Measurements from ENCODE around the gene LRP10. TPM values are rescaled to one million over a fixed set of nuclear protein-coding genes. Genes with fewer than 3 reads are reported as not detected.

LRP10 gene
- total RNA-seq, 1 experiment from 2014 or later = 42.7 TPM

- ChIA-PET RAD21 (ENCODE audit: low non-redundant PET in 1 of 2, low total read pairs in 2 of 2, uncharacterized antibody in 2 of 2, unreplicated experiment in 2 of 2) (interaction anchor here (0.8 to 1.2 kb wide), 2 partner anchors 18 to 29 kb away, joined by 3 to 5 read pairs; no protein-coding TSS in a partner anchor), CTCF (interaction anchor here (0.8 to 3.8 kb wide), 9 partner anchors 9 to 314 kb away, joined by 3 to 51 read pairs (median 6); partner anchors contain the start of gene REM2), POLR2A (interaction anchor here (1.0 to 3.0 kb wide), 5 partner anchors 11 to 220 kb away, joined by 3 to 24 read pairs (median 4); partner anchors contain the start of genes RBM23 and REM2)
- Histone ChIP-seq H2AFZ (ENCODE audit: low read depth, low read length, poor library complexity, severe bottlenecking) (no peak overlapping the region), H3K36me3 (ENCODE audit: control insufficient read depth in 1 of 2, insufficient read depth in 2 of 2, low read length in 2 of 2) (peaks cover 3% of the 10 kb centered on the region in 2 experiments; a peak in 1 of 4 replicates), H3K9ac (ENCODE audit: low read length) (peak overlapping the region; percentile 78), H3K4me1 (ENCODE audit: control insufficient read depth in 1 of 2, insufficient read depth in 2 of 2, low read length in 2 of 2) (peaks cover 14 to 28% of the 10 kb centered on the region in 2 experiments), H3K4me2 (ENCODE audit: low read length) (peak overlapping the region; percentile 82), H3K27me3 (ENCODE audit: insufficient read depth, low read length) (no peaks in the 10 kb centered on the region), H3K4me3 (replicated peaks in 1 of 2; ENCODE audit: low read depth in 1 of 2, low read length in 2 of 2) (peak overlapping the region; percentile 71 to 89), H3K27ac (ENCODE audit: low read depth, low read length) (peak overlapping the region; percentile 98), H3K79me2 (ENCODE audit: insufficient read depth, low read length) (no peaks in the 10 kb centered on the region), H4K20me1 (ENCODE audit: insufficient read depth) (no peaks in the 10 kb centered on the region), H3K9me2 (ENCODE audit: insufficient read depth) (no peaks in the 10 kb centered on the region), H3K9me3 (ENCODE audit: control insufficient read depth in 1 of 2, insufficient read depth in 1 of 2, low read depth in 1 of 2, low read length in 2 of 2) (no peaks in the 10 kb centered on the region)
- TF ChIP-seq EZH2 (IDR thresholded peaks at IDR 0.05) (no peak), SIN3A (IDR thresholded peaks at IDR 0.05; ENCODE audit: low read depth) (peak; percentile 14; the same call in 1 of the 2 replicates), SRF (IDR thresholded peaks at IDR 0.05; ENCODE audit: low read depth) (peak; percentile 89), FOSL1 (IDR thresholded peaks at IDR 0.05; ENCODE audit: low read depth) (no peak), CTCF (IDR thresholded peaks at IDR 0.05 in 2 of 3, conservative IDR thresholded peaks at IDR 0.05 in 1 of 3; ENCODE audit: borderline replicate concordance in 1 of 3, insufficient read depth in 1 of 3, low read depth in 2 of 3, low read length in 2 of 3) (no peak), ELF1 (IDR thresholded peaks at IDR 0.05; ENCODE audit: borderline replicate concordance, low read depth) (0 out of 2 replicates have a peak, but pooled peaks have one; percentile 61), RAD21 (IDR thresholded peaks at IDR 0.05; ENCODE audit: low read depth) (no peak; the same call in 1 of the 2 replicates)
- ATAC-seq = peak; percentile 12
- intact Hi-C loops (cut with micrococcal nuclease) = loop anchor here (5.0 kb wide), 1 partner anchor 46 kb away; the partner anchor contains the start of gene RBM23
- no peak for DNase-seq (ENCODE audit: low read depth, low spot score)
- BruUV-seq (replicated peaks) = TSS peak; percentile 64
These were observed 723 bp upstream of the LRP10 start for GRCh38 chr14:22870811-22871223.
